HG03521 (cell line): ENCODE measurements around the gene SH3PXD2A.

Experiments used
- ATAC-seq: cut with Tn5 transposase; IDR thresholded peaks from one replicate; pipeline ENCODE4 v1.9.1; 2021; ENCODE audit warnings: mild to moderate bottlenecking, moderate library complexity; ENCODE audit not compliant: unreplicated experiment

SH3PXD2A gene

GRCh38 chr10:103691723-103692435 is 163.5 kb downstream of the SH3PXD2A start:
- peak; percentile 25 for ATAC-seq

GRCh38 chr10:103691267-103691666 is 164.1 kb downstream of the SH3PXD2A start:
- ATAC-seq, result no peak

DNA sequence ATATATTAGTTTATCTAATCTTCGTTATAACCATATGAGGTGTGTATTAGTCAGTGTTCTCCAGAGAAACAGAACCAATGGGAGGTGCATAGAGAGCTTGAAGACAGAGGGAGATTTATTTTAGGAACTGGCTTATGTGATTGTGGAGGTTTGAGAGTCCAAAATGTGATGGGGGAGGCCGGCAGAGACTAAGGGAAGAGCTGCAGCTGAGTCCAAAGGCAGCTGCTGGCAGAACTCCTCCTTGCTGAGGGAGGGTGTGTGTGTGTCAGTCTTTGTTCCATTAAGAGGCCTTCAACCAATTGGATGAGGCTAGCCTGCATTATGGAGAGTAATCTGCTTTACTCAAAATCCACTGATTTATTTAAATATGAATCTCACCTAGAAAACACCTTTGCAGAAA is 165.1 kb downstream of the SH3PXD2A start:
- no peak for ATAC-seq

GRCh38 chr10:103688491-103688890 is 166.9 kb downstream of the SH3PXD2A start:
- no peak for ATAC-seq

GRCh38 chr10:103687718-103688117 is 167.7 kb downstream of the SH3PXD2A start:
- ATAC-seq, result no peak

- no peak for ATAC-seq
Measured at GRCh38 chr10:103687172-103687571, 168.2 kb downstream of the SH3PXD2A start.

DNA sequence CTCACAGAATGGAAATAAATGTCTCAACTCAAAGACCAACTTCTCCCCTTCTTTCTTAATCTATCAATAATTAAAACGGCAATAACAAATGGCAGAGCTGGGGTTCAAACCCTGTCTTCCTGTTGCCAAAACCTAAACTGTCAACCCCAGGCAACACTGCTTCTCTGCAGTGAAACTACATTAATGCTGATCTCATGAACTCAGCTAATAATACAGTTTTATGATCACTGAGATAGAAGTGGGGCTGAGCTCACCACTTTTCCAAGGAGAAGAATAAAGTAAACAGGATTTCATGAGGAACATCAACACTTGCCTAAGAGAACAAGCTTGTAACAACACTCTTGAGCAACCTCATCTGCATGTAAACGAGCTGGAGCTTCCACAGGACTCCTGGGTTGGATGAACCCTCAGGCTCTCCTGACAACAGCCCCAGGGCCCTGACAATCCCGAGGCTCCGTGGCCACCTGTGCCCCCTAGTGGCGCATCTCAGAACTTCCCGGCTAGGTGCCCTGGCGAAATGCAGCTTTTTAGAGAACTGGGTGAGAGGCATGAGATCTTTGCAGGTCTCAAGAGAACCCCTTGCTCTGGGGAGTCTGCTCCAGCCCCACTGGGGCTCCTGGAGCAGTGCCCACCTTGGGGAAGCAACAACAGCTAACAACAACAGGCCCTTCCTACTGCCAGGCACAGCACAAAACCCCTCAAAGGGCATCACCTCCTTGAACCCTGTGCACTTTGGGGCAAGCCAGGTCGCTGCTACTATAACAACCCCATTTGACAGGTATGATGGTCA is 169.3 kb downstream of the SH3PXD2A start:
- no peak for ATAC-seq

GRCh38 chr10:103683851-103684250 is 171.5 kb downstream of the SH3PXD2A start:
- ATAC-seq, result no peak

DNA sequence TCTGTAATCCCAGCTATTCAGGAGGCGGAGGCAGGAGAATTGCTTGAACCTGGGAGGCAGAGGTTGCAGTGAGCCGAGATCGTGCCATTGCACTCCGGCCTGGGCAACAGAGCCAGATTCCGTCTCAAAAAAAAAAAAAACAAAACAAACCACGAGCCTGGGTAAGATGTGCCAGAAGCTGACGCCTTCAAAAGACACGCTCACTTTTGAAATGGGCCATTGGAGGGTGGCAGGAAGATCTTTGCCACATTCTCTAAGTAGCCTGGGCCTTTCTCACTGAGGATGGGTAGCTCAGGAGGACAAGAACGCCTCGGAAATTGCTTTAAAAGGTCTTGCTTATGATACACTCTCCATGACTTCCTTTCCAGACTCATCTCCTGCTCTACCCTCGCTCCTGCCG is 172.7 kb downstream of the SH3PXD2A start:
- no peak for ATAC-seq

GRCh38 chr10:103681617-103682399 is 173.6 kb downstream of the SH3PXD2A start:
- no peak for ATAC-seq

- no peak for ATAC-seq
Measured at GRCh38 chr10:103680869-103681236, 174.5 kb downstream of the SH3PXD2A start.

DNA sequence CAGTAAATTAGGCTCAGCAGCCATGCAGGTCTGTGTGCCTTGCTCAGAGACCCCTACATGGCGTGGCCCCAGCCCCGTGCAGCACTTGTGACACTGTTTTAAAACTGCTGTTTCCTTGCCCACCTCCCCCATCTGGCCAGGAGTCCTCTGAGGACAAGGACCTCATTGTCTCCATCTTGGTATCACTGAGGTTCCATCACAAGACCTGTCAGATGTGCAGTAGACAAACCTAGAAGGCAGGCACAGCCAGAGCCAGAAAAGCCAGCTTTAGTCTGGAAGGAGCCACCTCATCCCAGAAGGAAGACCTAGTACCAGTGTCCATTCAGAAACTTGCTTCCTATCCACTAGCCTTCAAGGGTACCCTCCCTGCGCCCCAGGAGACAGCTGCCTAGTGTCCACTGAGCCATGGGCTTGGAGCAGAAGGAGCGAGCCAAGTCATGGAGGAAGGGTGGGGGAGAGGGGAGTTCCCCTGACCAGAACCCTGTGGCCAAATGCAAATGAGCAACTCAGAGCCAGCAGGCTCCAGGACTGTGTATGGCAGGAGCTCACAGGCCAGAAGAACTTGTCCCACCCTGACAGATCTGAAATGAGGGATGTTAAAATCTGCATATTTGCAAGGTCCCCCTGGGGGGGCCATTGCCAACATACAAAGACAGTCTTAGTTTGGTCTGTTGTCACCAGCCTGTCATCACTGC is 176.1 kb downstream of the SH3PXD2A start:
- ATAC-seq, result peak; percentile 61

- ATAC-seq, result peak; percentile 86
Measured at GRCh38 chr10:103678178-103678526, 177.2 kb downstream of the SH3PXD2A start.

DNA sequence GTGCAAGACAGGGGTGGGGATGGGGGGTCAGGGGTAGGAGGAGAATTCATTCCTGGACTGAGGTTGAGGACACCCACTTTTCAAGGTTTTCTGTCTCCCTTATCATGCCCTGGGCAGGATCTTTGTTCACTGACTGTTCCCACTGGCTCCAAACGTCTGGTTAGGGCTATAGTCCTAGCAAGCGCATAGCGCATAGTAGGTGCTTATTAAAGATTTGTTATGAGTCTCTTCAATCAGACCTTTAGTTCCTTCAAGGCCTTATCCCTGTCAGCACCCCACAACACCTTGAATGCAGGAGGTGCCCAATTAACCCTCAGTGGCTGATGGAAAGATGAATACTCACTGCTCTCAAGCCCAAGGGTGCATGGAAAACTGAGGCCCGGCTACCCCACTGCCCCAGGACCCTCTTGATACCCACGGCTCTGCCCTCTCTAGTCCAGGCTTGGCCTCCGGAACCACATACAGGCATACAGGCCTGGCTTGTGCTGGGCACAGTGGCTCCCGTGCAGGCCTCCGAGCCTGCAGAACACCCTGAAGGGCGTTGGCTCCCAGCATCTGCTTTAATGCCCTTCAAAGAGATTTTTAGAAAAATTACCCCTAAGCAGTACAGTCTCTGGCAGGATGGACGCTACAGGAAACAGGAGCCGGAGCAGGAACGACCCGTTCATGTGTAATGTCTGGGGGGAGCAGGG is 177.7 kb downstream of the SH3PXD2A start:
- ATAC-seq, result no peak

DNA sequence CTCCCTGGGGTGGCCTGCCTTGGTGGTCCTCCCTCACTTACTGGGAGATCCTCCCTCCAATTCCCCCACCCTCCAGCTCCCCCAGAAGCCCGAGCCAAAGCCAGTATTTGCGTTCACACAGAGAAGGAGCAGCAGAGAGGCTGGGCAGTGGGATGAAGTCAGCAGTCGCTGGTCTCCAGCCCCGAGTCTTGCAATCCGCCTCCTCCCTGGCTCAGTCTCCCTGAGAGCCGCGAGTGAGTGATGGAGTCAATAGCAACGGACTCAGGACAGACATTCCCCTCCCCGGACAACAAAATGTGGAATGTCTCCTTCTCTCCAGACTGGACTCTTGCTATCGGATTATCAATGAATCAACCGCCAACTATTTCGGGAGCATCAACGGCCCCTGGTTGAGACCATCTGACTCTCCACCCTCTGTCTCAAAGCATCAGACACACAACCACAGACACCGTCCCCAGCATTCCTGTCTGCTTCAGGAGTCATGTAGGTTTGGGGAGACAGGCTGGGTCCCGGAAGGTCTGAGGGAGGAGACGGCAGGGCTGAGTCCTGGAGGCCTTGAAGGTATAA is 178.4 kb downstream of the SH3PXD2A start:
- no peak for ATAC-seq

GRCh38 chr10:103676058-103676785 is 179.2 kb downstream of the SH3PXD2A start:
- ATAC-seq, result no peak

GRCh38 chr10:103673606-103674005 is 181.8 kb downstream of the SH3PXD2A start:
- ATAC-seq, result no peak

DNA sequence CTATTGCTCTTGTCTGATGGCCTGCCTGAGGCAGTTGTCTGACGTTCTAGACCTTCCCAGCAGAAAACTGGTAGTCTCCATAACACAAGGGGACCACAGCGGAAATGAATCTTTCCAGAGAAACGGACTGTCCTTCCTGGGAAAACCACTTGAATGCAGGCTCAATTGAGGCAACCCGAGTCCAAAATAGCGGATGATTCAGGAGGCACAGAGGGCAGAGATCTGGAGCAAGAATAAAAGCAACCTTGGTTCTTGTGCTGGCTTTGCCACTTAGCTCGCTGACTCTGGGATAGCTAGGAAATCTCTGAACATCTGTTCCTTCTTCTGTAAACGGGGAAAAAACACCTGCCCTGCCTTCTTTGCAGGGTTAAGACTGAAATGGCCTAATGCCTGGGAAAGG is 183.0 kb downstream of the SH3PXD2A start:
- no peak for ATAC-seq

DNA sequence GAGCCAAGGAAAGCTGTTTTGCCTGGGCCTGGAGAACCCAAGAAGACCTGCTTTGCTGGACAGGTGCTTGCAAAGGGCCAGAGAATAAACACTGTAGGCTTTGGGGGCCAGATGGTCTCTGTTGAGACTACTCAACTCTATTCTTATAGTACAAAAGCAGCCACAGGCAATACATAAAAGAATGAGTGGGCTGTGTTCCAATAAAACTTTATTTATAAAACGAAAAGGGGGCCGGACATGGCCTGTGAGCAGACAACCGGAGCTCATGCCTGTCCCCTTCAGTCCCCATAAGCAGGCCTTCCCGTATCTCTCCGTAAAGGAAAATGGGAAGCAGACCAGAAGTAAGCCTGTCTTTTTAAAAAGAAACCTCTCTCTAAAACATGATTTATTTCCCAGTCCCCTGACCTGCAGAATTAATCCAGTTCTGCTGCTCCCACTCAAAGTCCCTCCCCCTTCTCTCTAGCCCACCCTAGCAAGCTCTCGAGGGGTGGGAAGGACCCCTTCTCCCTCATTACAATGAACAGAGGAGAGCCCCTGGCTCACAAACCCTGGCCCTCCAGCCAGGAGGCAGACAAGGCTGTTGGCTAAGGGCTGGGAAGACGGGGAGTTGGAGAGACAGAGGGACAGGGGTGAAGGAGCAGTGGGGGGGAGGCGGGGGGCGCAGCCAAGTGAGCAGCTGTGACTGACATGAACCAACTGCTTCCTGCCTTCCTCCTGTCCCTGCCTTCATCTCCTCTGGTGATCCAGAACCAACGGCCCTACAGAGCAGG is 184.1 kb downstream of the SH3PXD2A start:
- no peak for ATAC-seq
